Measurements from ENCODE around the gene ITGB1BP2.
"Not testable (repeated sequence)": the region's sequence is repeated elsewhere in the genome, so short reads cannot be mapped to it uniquely, and the experiment has no call there.

The ITGB1BP2 gene

DNA sequence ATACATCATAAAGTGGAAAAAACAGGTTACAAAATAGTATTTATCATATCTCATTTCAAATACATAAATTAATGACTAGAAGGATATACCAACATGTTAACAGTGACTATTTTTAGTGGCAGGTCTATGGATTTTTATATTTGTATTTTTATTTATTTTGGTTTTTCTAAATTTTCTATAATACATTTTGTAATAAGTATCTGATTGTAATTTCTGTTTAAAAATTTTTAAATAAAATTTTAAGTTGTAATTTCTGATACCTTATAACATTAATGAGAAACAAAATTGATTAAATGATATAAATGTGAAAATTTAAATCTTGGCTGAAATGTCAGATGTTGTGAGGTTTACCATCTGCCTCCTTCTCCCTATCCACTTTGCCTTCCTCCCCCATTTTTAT, 15.6 kb upstream of the ITGB1BP2 start:
- TF ChIP-seq, protein P1, sequence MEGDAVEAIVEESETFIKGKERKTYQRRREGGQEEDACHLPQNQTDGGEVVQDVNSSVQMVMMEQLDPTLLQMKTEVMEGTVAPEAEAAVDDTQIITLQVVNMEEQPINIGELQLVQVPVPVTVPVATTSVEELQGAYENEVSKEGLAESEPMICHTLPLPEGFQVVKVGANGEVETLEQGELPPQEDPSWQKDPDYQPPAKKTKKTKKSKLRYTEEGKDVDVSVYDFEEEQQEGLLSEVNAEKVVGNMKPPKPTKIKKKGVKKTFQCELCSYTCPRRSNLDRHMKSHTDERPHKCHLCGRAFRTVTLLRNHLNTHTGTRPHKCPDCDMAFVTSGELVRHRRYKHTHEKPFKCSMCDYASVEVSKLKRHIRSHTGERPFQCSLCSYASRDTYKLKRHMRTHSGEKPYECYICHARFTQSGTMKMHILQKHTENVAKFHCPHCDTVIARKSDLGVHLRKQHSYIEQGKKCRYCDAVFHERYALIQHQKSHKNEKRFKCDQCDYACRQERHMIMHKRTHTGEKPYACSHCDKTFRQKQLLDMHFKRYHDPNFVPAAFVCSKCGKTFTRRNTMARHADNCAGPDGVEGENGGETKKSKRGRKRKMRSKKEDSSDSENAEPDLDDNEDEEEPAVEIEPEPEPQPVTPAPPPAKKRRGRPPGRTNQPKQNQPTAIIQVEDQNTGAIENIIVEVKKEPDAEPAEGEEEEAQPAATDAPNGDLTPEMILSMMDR (conservative IDR thresholded peaks at IDR 0.05; ENCODE audit: low read depth): no peak
- POLR2A ChIA-PET (ENCODE audit: low non-redundant PET): no interaction called here
- CTCF ChIA-PET: no interaction called here
- no peak for DNase-seq (ENCODE audit: low spot score)
- no peak overlapping the region for H3K27ac ChIP-seq

DNA sequence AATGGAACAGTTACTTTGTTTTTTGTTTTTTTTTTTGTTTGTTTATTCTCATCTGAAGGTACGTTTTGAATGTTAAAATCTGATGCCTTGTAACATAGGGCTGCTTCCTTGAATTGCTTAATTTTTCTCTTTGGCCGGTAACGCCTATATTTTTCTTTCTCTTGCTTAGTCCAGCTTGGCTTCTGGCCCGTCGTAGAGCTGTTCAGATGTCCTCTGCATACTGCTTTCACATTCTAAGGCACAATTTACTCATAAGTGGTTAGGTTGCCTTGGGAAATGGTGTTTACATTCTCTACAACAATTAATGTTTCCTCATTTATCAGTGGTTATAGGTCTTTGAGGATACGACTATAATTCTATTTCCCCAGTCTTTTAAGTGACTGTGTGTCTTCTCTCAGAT, 10.2 kb upstream of the ITGB1BP2 start:
- POLR2A ChIA-PET (ENCODE audit: low non-redundant PET): no interaction called here

DNA sequence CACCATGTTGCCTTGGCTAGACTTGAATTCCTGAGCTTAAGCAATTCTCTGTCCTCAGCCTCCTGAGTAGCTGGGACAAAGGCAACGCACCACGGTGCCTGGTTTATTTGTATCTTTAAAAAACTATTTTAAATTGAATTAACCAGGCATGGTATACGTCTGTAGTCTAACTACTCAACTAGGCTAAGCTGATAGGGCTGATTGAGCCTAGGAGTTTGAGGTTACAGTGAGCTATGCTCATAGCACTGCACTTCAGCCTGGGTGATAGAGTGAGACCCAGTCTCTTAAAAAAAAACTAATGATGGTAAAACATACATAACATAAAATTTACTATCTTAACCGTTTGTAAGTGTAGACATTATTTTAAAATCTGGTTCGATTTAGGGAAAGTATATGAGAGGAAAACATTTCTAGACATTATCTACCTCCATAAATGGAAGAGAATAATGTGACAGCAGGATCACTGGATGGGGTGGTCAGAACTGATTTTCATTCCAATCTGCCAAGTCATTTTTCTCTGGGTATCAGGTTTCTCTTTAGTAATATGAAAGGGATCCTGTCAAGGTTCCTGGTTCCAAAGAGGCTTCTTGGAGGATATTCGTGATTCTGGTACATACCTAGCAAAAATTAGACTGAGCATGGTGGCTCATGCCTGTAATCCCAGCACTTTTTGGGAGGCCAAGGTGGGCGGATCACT, 8.7 kb upstream of the ITGB1BP2 start:
- H3K27ac ChIP-seq: no peak overlapping the region
- CTCF ChIA-PET: interaction anchor here (0.5 kb wide), 1 partner anchor 88 kb away, joined by 3 read pairs; no protein-coding TSS in a partner anchor
- DNase-seq (ENCODE audit: low spot score): no peak
- TF ChIP-seq, protein P1 (conservative IDR thresholded peaks at IDR 0.05; ENCODE audit: low read depth): no peak
- POLR2A ChIA-PET (ENCODE audit: low non-redundant PET): no interaction called here

More for the DNA sequence above, 10.2 kb upstream of the ITGB1BP2 start:
- CTCF ChIA-PET: no interaction called here
- no peak overlapping the region for H3K27ac ChIP-seq
- TF ChIP-seq, protein P1 (conservative IDR thresholded peaks at IDR 0.05; ENCODE audit: low read depth): no peak
- DNase-seq (ENCODE audit: low spot score): no peak

DNA sequence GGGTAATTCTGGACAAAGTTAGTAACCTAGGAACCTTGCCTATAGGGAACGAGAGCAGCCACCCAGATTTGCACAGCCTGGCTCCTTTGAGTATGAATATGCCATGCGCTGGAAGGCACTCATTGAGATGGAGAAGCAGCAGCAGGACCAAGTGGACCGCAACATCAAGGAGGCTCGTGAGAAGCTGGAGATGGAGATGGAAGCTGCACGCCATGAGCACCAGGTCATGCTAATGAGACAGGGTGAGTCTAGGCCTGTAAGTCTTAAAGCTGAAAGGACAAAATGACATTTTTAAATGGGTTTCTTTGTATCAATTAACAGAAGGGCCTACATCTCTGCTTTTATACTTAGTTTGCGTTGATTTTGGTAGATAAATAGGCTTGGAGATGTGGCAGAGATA, 4.7 kb upstream of the ITGB1BP2 start:
- CTCF ChIA-PET: no interaction called here
- H3K27ac ChIP-seq: no peak overlapping the region
- TF ChIP-seq, protein P1 (conservative IDR thresholded peaks at IDR 0.05; ENCODE audit: low read depth): no peak
- POLR2A ChIA-PET (ENCODE audit: low non-redundant PET): no interaction called here
- DNase-seq (ENCODE audit: low spot score): no peak

DNA sequence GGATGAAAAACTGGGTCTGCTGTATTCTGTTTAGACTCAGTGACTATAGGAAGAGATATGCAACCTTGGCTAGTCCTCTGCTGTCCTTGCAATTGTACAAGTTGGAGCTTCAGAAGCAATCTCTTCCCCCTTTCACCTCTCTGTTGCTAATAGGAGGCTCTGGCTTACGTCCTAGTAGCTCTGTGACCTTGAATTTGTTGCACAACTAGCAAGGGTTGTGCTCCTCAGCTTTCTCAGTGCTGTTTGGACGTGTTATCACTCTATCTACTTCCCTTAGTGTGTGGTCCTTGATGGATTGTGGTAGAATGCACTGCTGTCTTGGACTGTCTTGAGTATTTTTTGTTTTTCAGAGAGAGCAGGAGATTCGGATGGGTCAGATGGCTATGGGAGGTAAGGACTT, 3.4 kb upstream of the ITGB1BP2 start:
- TF ChIP-seq, protein P1 (conservative IDR thresholded peaks at IDR 0.05; ENCODE audit: low read depth): no peak

DNA sequence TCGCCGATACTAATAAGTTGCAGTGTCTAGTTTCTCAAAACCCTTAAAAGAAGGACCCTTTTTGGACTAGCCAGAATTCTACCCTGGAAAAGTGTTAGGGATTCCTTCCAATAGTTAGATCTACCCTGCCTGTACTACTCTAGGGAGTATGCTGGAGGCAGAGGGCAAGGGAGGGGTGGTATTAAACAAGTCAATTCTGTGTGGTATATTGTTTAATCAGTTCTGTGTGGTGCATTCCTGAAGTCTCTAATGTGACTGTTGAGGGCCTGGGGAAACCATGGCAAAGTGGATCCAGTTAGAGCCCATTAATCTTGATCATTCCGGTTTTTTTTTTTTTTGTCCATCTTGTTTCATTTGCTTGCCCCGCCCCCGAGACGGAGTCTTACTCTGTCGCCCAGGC, 1.5 kb upstream of the ITGB1BP2 start:
- POLR2A ChIA-PET (ENCODE audit: low non-redundant PET): not testable (repeated sequence)

More for the DNA sequence above, 3.4 kb upstream of the ITGB1BP2 start:
- CTCF ChIA-PET: no interaction called here
- POLR2A ChIA-PET (ENCODE audit: low non-redundant PET): no interaction called here
- H3K27ac ChIP-seq: no peak overlapping the region
- no peak for DNase-seq (ENCODE audit: low spot score)

DNA sequence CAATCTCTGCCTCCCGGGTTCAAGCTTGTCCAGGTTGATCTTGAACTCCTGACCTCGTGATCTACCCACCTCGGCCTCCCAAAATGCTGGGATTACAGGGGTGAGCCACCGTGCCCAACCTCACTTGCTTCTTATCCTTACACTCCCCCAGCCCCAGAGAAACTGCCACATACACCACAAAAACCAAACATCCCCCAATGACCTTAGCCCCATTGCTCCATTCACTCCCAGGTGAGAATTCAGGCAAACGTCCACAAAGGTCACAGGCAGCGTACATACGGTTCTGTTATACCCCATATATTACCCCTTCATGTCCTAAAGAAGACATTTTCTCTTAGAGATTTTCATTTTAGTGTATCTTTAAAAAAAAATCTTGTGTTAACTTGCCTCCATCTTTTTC, 1.1 kb upstream of the ITGB1BP2 start:
- CTCF ChIA-PET; POLR2A ChIA-PET (ENCODE audit: low non-redundant PET): not testable (repeated sequence)

More for the DNA sequence above, 1.5 kb upstream of the ITGB1BP2 start:
- CTCF ChIA-PET; H3K27ac ChIP-seq; DNase-seq (ENCODE audit: low spot score): not testable (repeated sequence)

More for the DNA sequence above, 1.1 kb upstream of the ITGB1BP2 start:
- DNase-seq (ENCODE audit: low spot score); H3K27ac ChIP-seq: not testable (repeated sequence)
